H9 (cell line): ENCODE measurements around the gene TDP1. TPM values are rescaled to one million over a fixed set of nuclear protein-coding genes. Genes with fewer than 3 reads are reported as not detected.

ENCODE experiments used
- DNase-seq: peaks from one replicate; pipeline ENCODE4 v3.0.0-alpha.2; 2017
- H2AFZ ChIP-seq: one replicate; pipeline ENCODE4 v1.6.1; 2013; ENCODE audit warnings: mild to moderate bottlenecking, low read length, control low read depth, moderate library complexity
- H2AK5ac ChIP-seq: 2 replicates; pipeline ENCODE4 v1.6.1; 2013; ENCODE audit warnings: low read length, control low read depth, mixed read lengths; ENCODE audit not compliant: insufficient read length
- H2BK120ac ChIP-seq: one replicate; pipeline ENCODE4 v1.6.1; 2013; ENCODE audit warnings: low read depth, mild to moderate bottlenecking, low read length, control low read depth, inconsistent platforms; ENCODE audit not compliant: poor library complexity, severe bottlenecking
- H2BK12ac ChIP-seq: 2 replicates; pipeline ENCODE4 v1.6.1; 2013; ENCODE audit warnings: low read length, control low read depth, mixed read lengths, low read depth; ENCODE audit not compliant: insufficient read length
- H2BK15ac ChIP-seq: 2 replicates; pipeline ENCODE4 v1.6.1; 2013; ENCODE audit warnings: low read depth, low read length, control low read depth
- H2BK20ac ChIP-seq: one replicate; pipeline ENCODE4 v1.6.1; 2013; ENCODE audit warnings: low read depth, mild to moderate bottlenecking, low read length, control low read depth, inconsistent platforms; ENCODE audit not compliant: poor library complexity, severe bottlenecking
- H2BK5ac ChIP-seq: 2 replicates; pipeline ENCODE4 v1.6.1; 2013; ENCODE audit warnings: low read length, control low read depth, mixed read lengths; ENCODE audit not compliant: insufficient read length
- H3K14ac ChIP-seq: 2 replicates; pipeline ENCODE4 v1.6.1; 2013; ENCODE audit warnings: low read length, control low read depth; ENCODE audit not compliant: insufficient read depth
- H3K18ac ChIP-seq: 2 replicates; pipeline ENCODE4 v1.6.1; 2013; ENCODE audit warnings: low read depth, mild to moderate bottlenecking, mixed read lengths, low read length, control low read depth; ENCODE audit not compliant: insufficient read length
- H3K23ac ChIP-seq: 2 replicates; pipeline ENCODE4 v1.6.1; 2013; ENCODE audit warnings: low read length, control low read depth, mixed read lengths, low read depth; ENCODE audit not compliant: insufficient read length
- H3K23me2 ChIP-seq: 2 replicates; pipeline ENCODE4 v1.6.1; 2013; ENCODE audit warnings: low read depth, mild to moderate bottlenecking, mixed read lengths, low read length, control low read depth; ENCODE audit not compliant: insufficient read length, poor library complexity, severe bottlenecking
- H3K27ac ChIP-seq: 2 replicates; pipeline ENCODE4 v1.5.1; 2013; ENCODE audit warnings: low read length, control low read depth, mixed read lengths, low read depth; ENCODE audit not compliant: insufficient read length
- H3K27me3 ChIP-seq: 2 replicates; pipeline ENCODE4 v1.6.1; 2013; ENCODE audit warnings: low read length, control low read depth, inconsistent platforms; ENCODE audit not compliant: insufficient read depth
- H3K4ac ChIP-seq: 2 replicates; pipeline ENCODE4 v1.6.1; 2013; ENCODE audit warnings: low read depth, mild to moderate bottlenecking, control low read depth, inconsistent platforms, low read length, moderate library complexity
- H3K4me1 ChIP-seq: 2 replicates; pipeline ENCODE4 v1.6.1; 2013; ENCODE audit warnings: low read length, control low read depth, inconsistent platforms; ENCODE audit not compliant: insufficient read depth
- H3K4me2 ChIP-seq: 2 replicates; pipeline ENCODE4 v1.6.1; 2013; ENCODE audit warnings: low read length, control low read depth, mixed read lengths; ENCODE audit not compliant: insufficient read length, insufficient read depth
- H3K56ac ChIP-seq: 2 replicates; pipeline ENCODE4 v1.6.1; 2013; ENCODE audit warnings: low read depth, mild to moderate bottlenecking, mixed read lengths, low read length, control low read depth; ENCODE audit not compliant: insufficient read length
- H3K79me1 ChIP-seq: 2 replicates; pipeline ENCODE4 v1.6.1; 2013; ENCODE audit warnings: low read depth, mild to moderate bottlenecking, moderate library complexity, low read length, control low read depth, inconsistent platforms; ENCODE audit not compliant: insufficient read depth, poor library complexity, severe bottlenecking
- H3K79me2 ChIP-seq: 2 replicates; pipeline ENCODE4 v1.6.1; 2013; ENCODE audit warnings: low read length, control low read depth, inconsistent platforms; ENCODE audit not compliant: insufficient read depth
- H3K9ac ChIP-seq: 2 replicates; pipeline ENCODE4 v1.6.1; 2013; ENCODE audit warnings: low read length, control low read depth, mixed read lengths; ENCODE audit not compliant: insufficient read length; ENCODE audit errors: extremely low read depth
- H3K9me3 ChIP-seq: one replicate; pipeline ENCODE4 v1.6.1; 2013; ENCODE audit warnings: low read depth, low read length, inconsistent platforms; ENCODE audit not compliant: control insufficient read depth
- H3T11ph ChIP-seq: one replicate; pipeline ENCODE4 v1.6.1; 2013; ENCODE audit warnings: mild to moderate bottlenecking, low read length, control low read depth, inconsistent platforms
- H4K20me1 ChIP-seq: one replicate; pipeline ENCODE4 v1.6.1; 2013; ENCODE audit not compliant: control insufficient read depth, insufficient read length, insufficient read depth
- H4K5ac ChIP-seq: 2 replicates; pipeline ENCODE4 v1.6.1; 2013; ENCODE audit warnings: low read depth, mild to moderate bottlenecking, mixed read lengths, low read length, control low read depth; ENCODE audit not compliant: insufficient read length
- H4K8ac ChIP-seq: replicated peaks from 2 replicates; pipeline ENCODE4 v1.6.1; 2013; ENCODE audit warnings: low read length, control low read depth, mixed read lengths, low read depth; ENCODE audit not compliant: insufficient read length
- H4K91ac ChIP-seq: 2 replicates; pipeline ENCODE4 v1.6.1; 2013; ENCODE audit warnings: low read depth, mild to moderate bottlenecking, moderate library complexity, mixed read lengths, low read length, control low read depth; ENCODE audit not compliant: insufficient read length
- H3K27ac Mint-ChIP-seq, 3 experiments: 2 replicates in 2 of 3; 3 replicates in 1 of 3; pipeline ENCODE4 v1.8.0; 2020 to 2021; ENCODE audit warnings: mixed read lengths in 3 of 3, mild to moderate bottlenecking in 1 of 3, moderate library complexity in 1 of 3
- H3K27me3 Mint-ChIP-seq: 2 replicates; pipeline ENCODE4 v1.8.0; 2021; ENCODE audit warnings: low read depth, mild to moderate bottlenecking, moderate library complexity, mixed read lengths
- H3K36me3 Mint-ChIP-seq, 3 experiments: 2 replicates in 2 of 3; 3 replicates in 1 of 3; pipeline ENCODE4 v1.8.0; 2020 to 2021; ENCODE audit warnings: low read depth in 3 of 3, mixed read lengths in 3 of 3; ENCODE audit not compliant: insufficient read depth in 1 of 3
- H3K4me1 Mint-ChIP-seq, 2 experiments: 2 replicates each; pipeline ENCODE4 v1.8.0; 2020; ENCODE audit warnings: mixed read lengths in 2 of 2
- H3K4me3 Mint-ChIP-seq, 2 experiments: 2 replicates in 1 of 2; 3 replicates in 1 of 2; pipeline ENCODE4 v1.8.0; 2020 to 2021; ENCODE audit warnings: mild to moderate bottlenecking in 2 of 2, mixed read lengths in 2 of 2, moderate library complexity in 1 of 2
- H3K9me3 Mint-ChIP-seq, 2 experiments: 2 replicates in 1 of 2; 3 replicates in 1 of 2; pipeline ENCODE4 v1.8.0; 2020; ENCODE audit warnings: mild to moderate bottlenecking in 2 of 2, mixed read lengths in 2 of 2, moderate library complexity in 1 of 2
- CTCF ChIP-seq: fragments of 200-600 bp; sonication (generic); conservative IDR thresholded peaks from 3 replicates; pipeline ENCODE4 v1.8.0; 2021; ENCODE audit warnings: antibody characterized with exemption, mild to moderate bottlenecking
- WGBS: extraction: QIAGEN DNeasy Blood & Tissue Kit; methylation state at CpG from one replicate; pipeline ENCODE4 v1.1.7; 2013; ENCODE audit warnings: missing lambda C conversion rate, low lambda C conversion rate, mixed read lengths; ENCODE audit not compliant: insufficient read length; ENCODE audit errors: extremely low coverage; 5-methylcytosine and 5-hydroxymethylcytosine counted together
- total RNA-seq: library from RNA; stranded (reverse); gene quantifications from 2 replicates; pipeline ENCODE4 v1.2.1, GENCODE V29; 2021

Gene TDP1
- total RNA-seq, 1 experiment from 2014 or later, result 53.4 TPM

- Histone ChIP-seq H3K79me2 (no peaks in the 10 kb centered on the region), H3K27me3 (no peaks in the 10 kb centered on the region), H3K14ac (no peak overlapping the region), H3T11ph (peak overlapping the region; percentile 81), H3K79me1 (no peaks in the 10 kb centered on the region), H4K91ac (no peak overlapping the region), H3K9me3 (no peaks in the 10 kb centered on the region), H3K18ac (no peak overlapping the region), H2BK120ac (no peak overlapping the region), H3K56ac (no peak overlapping the region), H3K27ac (no peak overlapping the region), H3K23ac (no peak overlapping the region), H3K4me1 (peaks cover 6% of the 10 kb centered on the region; the same call in 1 of the 2 replicates), H2BK20ac (no peak overlapping the region), H3K4ac (no peak overlapping the region), H4K20me1 (no peaks in the 10 kb centered on the region), H3K4me2 (no peak overlapping the region), H3K23me2 (no peaks in the 10 kb centered on the region), H2BK15ac (no peak overlapping the region), H2BK12ac (no peak overlapping the region), H2AK5ac (no peak overlapping the region), H4K8ac (no peak overlapping the region), H2BK5ac (no peak overlapping the region), H2AFZ (no peak overlapping the region), H4K5ac (no peak overlapping the region), H3K9ac (no peak overlapping the region)
- H3K4me3 Mint-ChIP-seq, result no peak overlapping the region
- peaks cover 0 to 4% (median 3%) of the 10 kb centered on the region in 3 experiments; a peak in 3 of 7 replicates for H3K36me3 Mint-ChIP-seq
- no peak for DNase-seq
- H3K4me1 Mint-ChIP-seq, result peaks cover 42 to 50% of the 10 kb centered on the region in 2 experiments
- H3K27me3 Mint-ChIP-seq, result peaks cover 5% of the 10 kb centered on the region
- WGBS, result no CpG with 5 or more reads among the region's 2 CpGs
- no peaks in the 10 kb centered on the region for H3K9me3 Mint-ChIP-seq
- no peak for TF ChIP-seq CTCF
- H3K27ac Mint-ChIP-seq, result no peak overlapping the region
These were observed 43.5 kb upstream of the TDP1 start for GRCh38 chr14:89912221-89912620.
